DLD1 (cell line): ENCODE results near the gene ARRDC2.

Source experiments
- in situ Hi-C: cut with HindIII; loops from 2 replicates; pipeline ENCODE4 v1.10.0; 2017; ENCODE audit warnings: low sequenced_read_pairs

Gene ARRDC2

DNA sequence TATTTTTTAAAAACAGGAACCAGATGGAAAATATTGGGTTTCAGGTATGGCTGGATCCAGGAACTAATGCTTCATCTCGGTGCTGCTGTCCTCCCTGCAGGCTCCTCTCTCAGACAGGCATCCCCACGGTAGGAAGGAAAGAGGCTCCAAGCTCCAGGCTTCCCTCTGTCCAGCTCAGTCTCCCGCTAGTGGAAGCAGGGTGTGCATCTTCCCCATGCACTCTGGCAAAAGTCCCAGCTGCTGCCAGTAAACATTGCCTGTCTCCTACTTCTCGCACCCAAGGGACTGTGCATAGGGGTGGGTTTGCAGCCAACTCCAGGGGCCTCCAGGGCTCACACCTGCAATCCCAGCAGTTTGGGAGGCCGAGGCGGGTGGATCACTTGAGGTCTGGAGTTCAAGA lies 49.6 kb downstream of the ARRDC2 start:
- in situ Hi-C loops: no loop called here

DNA sequence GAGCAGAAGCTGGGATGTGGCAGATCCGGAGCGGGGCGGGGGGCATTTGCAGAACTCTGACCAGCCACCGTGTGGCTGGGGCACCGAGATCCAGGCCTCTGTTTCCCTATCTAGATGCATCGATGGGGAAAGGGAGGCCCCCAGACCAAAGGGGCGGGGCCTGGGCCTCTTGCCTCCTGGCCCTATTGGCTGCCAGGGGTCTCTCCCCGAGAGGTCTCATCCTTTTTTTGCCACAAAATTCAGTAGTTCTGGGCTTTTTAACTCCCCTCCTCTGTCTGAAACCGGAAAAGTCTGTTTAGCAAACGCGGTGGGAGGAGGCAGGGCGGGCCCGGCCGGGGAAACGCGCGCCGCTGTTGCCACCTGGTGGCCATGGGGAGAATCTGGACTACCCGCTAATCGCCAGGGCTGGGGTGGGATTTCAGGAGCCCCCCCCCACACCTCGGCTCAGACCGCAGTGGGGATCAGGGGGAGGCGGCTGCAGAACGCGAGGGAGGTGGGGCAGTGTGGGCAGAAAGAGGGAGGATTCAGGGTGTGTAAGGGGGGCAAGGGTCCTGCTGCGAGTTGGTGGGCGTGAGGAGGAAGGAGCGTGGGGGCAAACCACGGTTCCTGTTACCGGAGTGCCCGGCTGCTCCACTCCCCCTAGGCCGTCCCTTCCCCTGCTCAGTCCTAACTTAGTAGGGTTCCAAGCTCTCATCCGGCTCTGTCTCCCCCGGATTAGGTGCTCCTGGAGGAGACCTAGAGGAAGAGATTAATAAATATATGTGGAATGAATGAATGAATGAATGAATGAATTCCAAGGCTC lies 50.4 kb downstream of the ARRDC2 start:
- in situ Hi-C loops: no loop called here

DNA sequence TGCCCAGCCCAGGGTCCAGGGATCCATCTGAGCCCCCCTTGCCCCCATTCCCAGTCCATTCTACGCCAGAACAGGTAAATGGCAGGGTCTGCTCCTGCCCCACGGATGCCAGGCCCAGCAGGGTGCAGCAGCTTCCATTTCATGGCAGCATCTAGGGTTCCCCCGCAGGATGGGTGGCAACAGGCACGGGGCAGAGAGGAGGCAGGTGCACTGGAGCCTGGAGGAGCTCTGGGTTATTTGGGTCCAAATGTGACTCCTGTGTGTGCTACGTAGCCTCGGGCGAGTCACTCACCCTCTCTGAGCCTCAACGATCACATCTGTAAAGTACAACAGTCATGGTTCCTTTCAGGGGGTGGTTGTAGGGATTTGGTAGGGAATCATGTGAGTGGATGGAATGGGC lies 51.3 kb downstream of the ARRDC2 start:
- in situ Hi-C loops: no loop called here

DNA sequence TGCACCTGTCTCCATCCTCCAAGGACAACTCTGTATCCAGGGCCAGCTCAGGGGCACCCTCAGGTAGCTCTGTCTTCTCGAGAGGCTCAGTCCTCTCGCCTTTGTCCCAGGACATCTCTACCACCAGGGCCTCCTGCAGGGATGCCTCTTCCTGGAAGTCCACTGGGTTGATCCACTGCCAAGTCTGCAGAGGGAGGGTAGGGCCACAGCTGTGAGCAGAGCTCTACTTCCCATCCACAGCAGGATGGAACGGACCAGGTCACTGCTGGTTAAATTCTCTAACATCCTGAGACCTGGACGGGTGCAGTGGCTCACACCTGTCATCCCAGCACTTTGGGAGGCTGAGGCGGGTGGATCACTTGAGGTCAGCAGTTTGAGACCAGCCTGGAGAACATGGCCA lies 51.9 kb downstream of the ARRDC2 start:
- in situ Hi-C loops: no loop called here

GRCh38 chr19:18060472-18060871 lies 52.5 kb downstream of the ARRDC2 start:
- in situ Hi-C loops: no loop called here

DNA sequence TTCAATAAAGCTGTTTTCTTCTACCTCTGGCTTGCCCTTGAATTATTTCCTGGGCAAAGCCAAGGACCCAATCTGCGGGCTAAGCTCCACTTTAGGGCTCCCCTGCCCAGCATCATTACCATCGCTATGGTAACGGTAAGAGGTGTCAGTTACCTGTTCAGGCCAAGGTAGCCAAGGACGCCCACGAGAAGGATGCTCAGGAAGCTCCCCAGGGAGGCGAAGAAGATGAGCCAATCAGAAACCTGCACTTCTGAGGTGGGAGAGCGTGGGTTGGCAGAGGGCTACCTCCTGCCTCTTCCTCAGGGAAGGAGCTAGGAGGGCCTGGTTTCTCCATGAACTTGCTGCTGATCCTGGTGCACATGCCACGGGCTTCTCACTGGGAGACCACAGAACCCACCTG lies 54.1 kb downstream of the ARRDC2 start:
- in situ Hi-C loops: no loop called here

GRCh38 chr19:18063463-18063862 lies 55.5 kb downstream of the ARRDC2 start:
- in situ Hi-C loops: no loop called here
